ENCODE data around the gene FLNB.

The FLNB gene

GRCh38 chr3:58058361-58059263 lies 50.4 kb downstream of the FLNB start:
- no peak for FAIRE-seq

DNA sequence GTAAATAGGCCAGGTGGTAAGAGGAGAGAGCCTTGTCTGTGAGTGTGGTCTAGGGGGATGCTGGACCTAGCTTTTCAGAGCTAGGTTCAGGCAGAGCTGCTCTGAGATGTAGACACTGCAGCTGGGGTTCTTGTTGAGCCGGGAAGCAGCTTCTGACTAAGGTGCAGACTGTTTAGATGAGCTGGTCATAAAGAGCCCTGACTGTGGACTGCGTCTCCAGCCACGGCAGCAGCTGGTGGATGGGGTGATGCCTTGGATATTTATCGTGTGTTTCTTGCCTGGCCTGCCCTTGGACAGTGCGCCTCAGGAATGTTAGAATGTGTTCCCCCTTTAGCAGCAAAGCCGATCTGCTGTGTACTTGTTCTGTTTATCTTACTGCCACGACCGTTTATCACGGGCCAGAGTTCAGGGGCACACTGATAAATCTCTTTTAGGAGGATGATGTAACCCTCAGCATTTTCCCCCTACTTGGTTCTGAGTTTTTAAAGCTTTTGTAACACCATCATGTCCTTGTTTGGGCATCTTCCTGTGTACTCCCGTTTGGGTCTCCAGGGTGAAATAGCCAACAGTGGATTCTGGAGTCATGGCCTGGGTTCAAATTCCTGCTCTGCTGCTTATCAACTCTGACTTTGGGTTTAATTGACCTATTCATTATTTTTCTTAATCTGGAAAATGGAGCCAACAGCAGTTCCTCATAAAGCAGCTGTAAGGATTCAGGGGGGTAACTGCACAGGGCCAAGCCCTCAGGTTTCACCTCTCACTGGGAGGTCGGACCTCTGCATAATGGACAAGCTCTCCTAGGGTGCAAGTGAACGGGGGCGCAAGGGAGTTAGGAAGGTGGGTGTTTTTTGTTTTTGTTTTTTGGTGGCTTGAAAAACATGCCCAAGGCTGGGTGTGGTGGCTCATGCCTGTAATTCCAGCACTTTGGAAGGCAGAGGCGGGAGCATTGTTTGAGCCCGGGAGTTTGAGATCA lies 51.4 kb downstream of the FLNB start:
- FAIRE-seq, result no peak

- FAIRE-seq, result no peak
These were observed 54.2 kb downstream of the FLNB start for GRCh38 chr3:58062472-58062871.

GRCh38 chr3:58063022-58063815 lies 55.0 kb downstream of the FLNB start:
- FAIRE-seq, result no peak

DNA sequence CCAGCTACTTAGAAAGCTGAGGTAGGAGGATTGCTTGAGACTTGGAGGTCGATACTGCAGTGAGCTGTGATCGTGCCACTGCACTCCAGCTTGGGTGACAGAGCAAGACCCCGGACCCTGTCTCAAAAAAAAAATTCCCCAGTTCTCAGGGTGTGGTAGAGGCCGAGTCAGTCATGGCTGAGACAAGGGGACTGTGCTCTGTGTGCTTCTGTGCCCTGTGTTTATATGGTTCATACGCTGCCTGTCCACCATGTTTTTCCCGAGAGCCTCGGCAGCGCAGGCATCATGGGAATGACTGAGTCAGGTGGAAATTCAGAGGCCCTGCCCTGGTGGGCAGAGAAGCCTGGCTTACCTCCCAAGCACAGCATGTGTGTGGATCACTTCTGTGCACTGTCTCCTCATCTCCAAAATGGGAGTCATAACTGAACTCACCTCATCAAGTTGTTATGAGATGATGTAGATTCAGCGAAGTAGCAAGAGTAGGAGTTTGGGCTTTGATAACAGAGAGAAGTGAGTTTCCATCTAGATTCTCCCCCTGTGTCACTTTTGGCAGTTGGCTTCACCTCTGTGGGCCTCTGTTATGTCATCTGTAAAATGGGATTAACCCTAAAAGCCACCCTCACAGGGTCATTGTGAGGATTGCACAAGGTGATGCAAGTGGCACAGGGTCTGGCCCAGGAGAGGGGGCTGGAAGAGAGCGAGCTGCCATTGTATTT lies 56.9 kb downstream of the FLNB start:
- no peak for FAIRE-seq

DNA sequence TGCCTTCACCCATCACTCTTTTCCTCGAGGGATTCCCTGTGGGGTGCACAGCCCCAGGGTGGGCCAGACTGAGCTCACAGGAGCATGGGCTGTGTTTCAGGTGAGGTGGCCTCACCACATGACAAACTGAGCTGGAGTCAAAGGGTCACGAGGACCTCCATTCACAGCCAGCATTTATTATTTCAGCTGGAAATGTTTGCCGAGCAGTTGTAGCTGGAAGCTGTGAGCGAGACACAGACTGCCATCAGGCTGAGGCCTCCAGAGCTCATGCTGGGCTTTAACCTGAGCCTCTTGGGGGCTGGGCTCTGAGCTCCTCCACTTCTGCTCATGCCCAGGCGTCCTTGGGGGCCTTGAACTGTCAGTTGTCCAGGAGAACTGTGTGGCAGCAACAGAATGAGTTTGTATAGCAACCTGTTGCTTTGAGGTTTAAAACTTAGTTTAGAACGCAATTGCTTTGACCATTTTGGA lies 57.5 kb downstream of the FLNB start:
- no peak for FAIRE-seq

DNA sequence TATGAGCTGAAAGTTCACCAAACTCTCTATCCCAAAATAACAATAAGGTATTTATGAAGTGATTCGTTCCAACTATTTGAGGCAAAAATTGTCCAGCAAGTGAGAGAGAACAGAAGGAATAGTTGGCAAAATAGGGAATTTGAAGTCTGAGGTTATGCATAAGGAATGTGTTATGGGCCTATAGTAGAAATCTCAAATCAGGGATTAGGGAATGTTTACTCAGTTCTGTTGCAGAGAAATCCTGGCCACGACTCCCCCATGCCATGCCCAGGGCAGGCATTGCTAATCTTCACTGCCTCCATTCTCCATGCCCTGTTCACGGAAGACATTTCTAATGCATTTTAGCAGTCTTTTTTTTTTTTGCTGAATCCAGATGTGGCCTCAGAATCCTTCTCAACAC lies 58.6 kb downstream of the FLNB start:
- FAIRE-seq, result no peak

DNA sequence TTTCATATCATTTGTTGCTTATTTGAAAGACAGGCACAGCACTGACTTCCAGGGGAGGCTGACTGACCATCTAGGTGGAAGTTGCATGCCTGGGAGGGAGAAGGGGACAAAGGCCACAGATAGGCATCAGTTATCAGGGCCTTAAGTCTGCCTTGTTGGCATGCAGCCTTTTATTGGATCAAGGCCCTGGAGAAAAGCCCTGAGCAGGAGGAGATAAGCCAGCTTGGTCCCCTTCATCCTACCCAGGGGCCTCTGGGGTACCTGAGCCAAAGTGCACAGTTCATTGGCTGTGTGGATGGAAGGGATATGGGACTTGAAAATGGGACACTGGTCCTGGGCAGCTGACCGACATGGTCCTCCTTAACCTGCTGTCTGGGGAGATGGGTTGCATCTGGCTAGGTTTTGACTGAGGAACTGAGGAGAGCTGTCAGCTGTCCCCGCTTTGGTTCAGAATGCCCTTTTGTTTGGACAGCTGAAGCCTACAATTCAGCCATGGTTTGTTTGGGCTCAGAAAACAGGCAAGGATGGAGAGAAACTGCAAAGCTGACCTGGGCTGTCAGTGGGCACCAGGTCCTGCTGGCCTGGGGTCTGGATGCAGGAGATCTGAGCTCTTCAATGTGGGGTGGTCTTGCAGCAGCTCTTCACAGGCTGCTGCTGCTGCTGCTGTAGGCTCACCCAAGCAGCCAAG lies 60.0 kb downstream of the FLNB start:
- no peak for FAIRE-seq

DNA sequence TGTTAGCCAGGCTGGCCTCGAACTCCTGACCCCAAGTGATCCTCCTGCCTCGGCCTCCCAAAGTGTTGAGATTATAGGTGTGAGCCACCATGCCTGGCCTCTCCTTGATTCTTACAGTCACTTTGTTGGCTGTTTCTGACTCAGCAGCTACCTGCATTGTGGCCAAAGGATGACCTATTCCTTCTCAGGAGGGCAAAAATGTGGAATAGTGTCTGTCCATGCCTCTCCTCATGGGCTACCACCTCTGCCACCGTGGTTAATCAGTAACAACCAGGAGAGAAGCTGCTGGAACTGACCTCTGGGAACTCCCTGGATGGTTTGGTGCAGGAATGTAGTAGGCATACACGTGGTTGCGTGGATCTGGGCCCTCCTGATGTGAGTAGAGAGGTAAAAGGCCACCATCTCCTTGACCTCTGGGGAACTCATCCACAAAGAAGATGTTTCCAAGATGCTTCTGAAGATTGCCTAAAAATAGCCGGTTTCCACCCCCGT lies 63.3 kb downstream of the FLNB start:
- FAIRE-seq, result no peak

- FAIRE-seq, result no peak
These were observed 64.0 kb downstream of the FLNB start for GRCh38 chr3:58072052-58072762.

DNA sequence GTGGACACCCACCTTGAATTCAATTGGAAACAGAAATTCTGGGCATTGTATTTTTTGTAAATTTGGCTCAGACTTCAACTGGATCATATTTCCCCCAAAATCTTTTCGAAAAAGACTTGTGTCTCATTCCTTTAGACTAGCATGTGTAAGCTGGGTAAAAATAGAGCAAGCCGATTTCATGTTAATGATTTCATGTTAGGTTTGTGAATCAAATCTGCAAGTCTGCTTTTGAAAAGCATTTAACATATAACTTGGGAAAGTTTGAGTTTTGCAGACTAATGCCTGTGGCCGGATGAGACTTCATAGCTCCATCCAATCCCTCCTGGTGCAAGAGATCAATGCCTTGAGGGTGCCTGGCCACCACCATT lies 64.5 kb downstream of the FLNB start:
- FAIRE-seq, result no peak

GRCh38 chr3:58073301-58074108 lies 65.3 kb downstream of the FLNB start:
- no peak for FAIRE-seq

- no peak for FAIRE-seq
These were observed 66.0 kb downstream of the FLNB start for GRCh38 chr3:58074116-58074715.

GRCh38 chr3:58074997-58075396 lies 66.8 kb downstream of the FLNB start:
- no peak for FAIRE-seq

DNA sequence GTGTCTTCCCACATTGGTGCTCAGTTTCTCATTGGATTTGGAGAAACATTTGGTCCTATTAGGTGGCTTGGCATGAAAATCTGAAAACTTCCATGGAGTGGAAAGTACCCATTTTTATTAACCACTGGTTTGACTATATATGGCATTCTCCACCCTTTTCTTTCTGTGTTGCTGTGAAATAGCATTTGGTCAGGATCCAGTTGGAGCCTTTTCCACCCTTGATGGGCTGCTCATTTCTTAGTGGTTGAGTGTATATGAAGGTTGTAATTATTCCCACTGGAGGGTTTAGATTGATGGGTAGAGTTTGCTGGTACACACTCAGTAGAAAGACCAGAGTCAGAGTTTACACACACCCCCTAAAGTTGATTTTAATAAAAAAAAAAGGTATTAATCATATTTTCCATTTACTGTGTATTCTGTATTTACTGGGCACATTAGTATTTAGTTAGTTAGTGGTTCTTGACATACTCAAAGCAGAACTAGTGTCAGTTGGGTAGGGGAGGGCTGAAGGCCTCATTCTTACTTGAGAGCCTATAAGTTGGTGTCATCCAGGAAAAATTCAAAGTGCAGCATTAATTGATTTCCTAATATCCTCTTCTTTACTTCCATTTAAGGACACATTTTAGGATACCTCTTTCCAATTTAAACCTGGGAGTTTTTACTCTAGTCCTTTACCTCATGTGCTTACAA lies 69.5 kb downstream of the FLNB start:
- FAIRE-seq, result no peak

- FAIRE-seq, result no peak
These were observed 70.4 kb downstream of the FLNB start for GRCh38 chr3:58078610-58079009.

- no peak for FAIRE-seq
These were observed 71.6 kb downstream of the FLNB start for GRCh38 chr3:58079773-58080172.

- FAIRE-seq, result no peak
These were observed 73.8 kb downstream of the FLNB start for GRCh38 chr3:58082047-58082446.

DNA sequence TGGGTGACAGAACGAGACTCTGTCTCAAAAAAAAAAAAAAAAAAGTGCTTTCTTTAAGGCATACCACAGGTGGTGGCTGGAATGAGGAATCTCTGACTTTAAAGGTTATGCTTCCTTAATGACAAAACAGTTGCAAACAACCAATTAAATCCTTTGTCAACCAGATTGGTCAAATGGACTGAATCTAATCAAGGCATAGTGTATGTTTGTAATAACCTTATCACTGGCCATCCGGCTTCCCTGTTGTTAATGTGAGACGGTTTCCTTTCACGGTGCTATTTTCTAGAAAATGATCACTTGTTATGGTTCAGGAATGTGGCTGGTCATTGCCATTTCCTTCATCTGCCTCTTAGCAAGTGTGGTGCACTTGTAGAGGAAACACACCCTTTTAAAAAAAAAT lies 75.9 kb downstream of the FLNB start:
- FAIRE-seq, result no peak

All from colon (tissue), 2 donors.